ENCODE results near the gene MDH2.
"Not testable (repeated sequence)": the region's sequence is repeated elsewhere in the genome, so short reads cannot be mapped to it uniquely, and the experiment has no call there.

Gene MDH2

DNA sequence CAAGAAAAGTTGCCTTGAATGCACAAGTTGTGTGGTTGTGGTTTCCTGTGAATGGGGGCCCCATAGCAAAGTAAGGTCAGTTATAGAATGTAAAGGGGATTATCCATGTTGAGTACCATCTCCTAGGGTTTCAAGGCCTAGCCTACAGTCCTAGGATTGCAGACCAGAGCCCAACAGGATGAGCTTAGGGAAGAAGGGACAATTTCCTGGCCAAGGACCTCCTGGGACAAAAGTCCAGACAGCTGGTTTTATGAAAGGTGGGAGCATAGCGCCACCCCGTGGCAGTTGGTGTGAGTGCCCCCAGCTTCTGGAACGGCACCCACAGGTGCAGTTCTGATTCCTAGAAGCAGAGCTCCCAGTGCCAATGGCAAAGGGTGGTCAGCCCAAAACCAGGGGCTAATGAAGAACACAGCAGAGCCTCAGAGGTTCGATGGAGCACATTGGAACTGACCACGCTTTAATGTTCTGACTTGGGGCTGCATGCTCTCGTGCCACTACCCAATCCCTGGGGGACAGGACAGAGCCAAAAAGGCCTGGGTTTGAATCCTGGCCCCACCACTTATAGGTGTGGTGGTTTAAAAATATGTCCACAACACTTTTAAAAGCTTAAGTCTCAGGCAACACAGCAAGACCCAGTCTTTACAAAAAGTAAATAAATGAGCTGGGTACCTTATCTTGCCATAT lies 27.7 kb upstream of the MDH2 start:
- H3K9me3 ChIP-seq: no peaks in the 10 kb centered on the region
- peaks cover 4 to 57% (median 8%) of the 10 kb centered on the region in 3 donors for H3K36me3 ChIP-seq
- H3K27me3 ChIP-seq: no peaks in the 10 kb centered on the region
- H3K27ac ChIP-seq: no peak overlapping the region
- DNase-seq: peak; percentile 69 to 85
- intact Hi-C loops (cut with DNase I; ENCODE audit: low total_unique reads): loop anchor here (2.0 kb wide), 1 partner anchor 153 kb away; no protein-coding TSS in a partner anchor
- no peaks in the 10 kb centered on the region for H3K4me1 ChIP-seq
- TF ChIP-seq, protein P1, sequence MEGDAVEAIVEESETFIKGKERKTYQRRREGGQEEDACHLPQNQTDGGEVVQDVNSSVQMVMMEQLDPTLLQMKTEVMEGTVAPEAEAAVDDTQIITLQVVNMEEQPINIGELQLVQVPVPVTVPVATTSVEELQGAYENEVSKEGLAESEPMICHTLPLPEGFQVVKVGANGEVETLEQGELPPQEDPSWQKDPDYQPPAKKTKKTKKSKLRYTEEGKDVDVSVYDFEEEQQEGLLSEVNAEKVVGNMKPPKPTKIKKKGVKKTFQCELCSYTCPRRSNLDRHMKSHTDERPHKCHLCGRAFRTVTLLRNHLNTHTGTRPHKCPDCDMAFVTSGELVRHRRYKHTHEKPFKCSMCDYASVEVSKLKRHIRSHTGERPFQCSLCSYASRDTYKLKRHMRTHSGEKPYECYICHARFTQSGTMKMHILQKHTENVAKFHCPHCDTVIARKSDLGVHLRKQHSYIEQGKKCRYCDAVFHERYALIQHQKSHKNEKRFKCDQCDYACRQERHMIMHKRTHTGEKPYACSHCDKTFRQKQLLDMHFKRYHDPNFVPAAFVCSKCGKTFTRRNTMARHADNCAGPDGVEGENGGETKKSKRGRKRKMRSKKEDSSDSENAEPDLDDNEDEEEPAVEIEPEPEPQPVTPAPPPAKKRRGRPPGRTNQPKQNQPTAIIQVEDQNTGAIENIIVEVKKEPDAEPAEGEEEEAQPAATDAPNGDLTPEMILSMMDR (IDR thresholded peaks at IDR 0.05): peak; percentile 84 to 94
- no peak overlapping the region for H3K4me3 ChIP-seq

DNA sequence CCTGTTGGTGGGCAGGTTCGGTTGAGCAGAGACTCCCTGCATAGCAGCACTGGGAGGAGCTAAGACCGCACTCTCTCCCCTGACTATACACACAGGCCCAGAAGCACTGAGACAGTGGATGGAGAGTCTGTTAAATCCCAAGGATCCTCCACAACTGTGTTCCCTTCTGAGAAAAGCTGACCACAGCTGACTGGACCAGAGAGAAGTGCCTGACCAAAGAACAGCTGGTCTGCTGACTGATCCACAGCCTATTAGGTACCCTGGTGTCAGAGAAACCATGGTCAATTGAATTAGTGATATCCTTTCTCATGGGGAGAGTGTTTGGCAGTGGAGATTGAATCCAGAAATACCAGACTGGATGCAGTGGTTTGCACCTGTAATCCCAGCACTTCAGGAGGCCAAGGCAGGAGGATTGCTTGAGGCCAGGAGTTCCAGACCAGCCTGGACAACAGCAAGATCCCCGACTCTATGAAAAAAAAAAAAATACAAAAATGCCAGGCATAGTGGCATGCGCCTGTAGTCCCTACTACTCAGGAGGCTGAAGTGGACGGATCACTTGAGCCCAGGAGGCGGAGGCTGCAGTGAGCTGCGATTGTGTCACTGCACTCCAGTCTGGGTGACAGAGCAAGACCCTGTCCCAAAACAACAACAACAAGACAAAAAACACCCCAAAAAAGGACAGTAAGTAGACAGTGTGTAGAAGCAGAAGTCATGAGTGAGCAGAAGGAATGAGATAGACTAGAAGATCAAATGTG lies 25.7 kb upstream of the MDH2 start:
- Histone ChIP-seq H3K27ac (no peak overlapping the region), H3K9me3 (no peaks in the 10 kb centered on the region), H3K27me3 (no peaks in the 10 kb centered on the region), H3K4me1 (no peaks in the 10 kb centered on the region), H3K4me3 (no peak overlapping the region), H3K36me3 (peaks cover 4 to 67% (median 8%) of the 10 kb centered on the region in 3 donors)
- DNase-seq: no peak
- TF ChIP-seq, protein P1 (IDR thresholded peaks at IDR 0.05): no peak
- intact Hi-C loops (cut with DNase I; ENCODE audit: low total_unique reads): no loop called here

DNA sequence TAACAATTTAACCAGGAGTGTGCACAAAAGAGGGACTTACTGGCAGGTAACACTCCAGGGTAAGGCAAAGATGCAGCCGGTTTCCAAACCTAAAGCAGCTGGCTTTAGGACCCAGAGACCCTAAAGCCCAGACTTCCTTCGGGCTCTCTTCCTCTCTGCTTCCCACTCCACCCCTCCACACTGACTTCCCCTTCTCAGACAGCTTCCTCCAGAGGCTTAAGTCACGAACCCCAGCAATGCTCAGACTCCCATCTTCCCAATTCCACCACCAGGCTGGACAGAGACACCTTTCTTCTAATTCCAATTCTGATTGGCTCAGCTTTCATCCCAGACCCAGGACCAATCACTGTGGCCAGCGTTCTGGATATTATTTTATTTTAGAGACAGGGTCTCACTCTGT lies 24.9 kb upstream of the MDH2 start:
- intact Hi-C loops (cut with DNase I; ENCODE audit: low total_unique reads): no loop called here
- H3K4me3 ChIP-seq: no peak overlapping the region
- no peaks in the 10 kb centered on the region for H3K27me3 ChIP-seq
- H3K27ac ChIP-seq: no peak overlapping the region
- peaks cover 4 to 74% (median 8%) of the 10 kb centered on the region in 3 donors for H3K36me3 ChIP-seq
- TF ChIP-seq, protein P1 (IDR thresholded peaks at IDR 0.05): no peak
- DNase-seq: peak in 1 of 2 donors; percentile 40
- H3K4me1 ChIP-seq: no peaks in the 10 kb centered on the region
- H3K9me3 ChIP-seq: no peaks in the 10 kb centered on the region

DNA sequence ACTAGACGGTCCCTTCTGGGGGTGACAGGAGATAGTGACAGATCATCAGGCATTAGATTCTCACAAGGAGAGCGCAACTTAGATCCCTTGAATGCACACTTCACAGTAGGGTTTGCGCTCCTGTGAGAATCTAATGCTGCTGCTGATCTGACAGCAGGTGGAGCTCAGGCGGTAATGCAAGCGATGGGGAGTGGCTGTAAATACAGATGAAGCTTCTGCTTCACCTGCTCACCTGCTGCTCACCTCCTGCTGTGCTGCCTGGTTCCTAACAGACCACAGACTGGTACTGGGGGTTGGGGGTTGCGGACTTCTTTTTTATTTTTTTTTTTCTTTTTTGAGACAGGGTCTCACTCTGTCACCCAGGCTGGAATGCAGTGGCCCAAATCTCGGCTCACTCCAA lies 18.2 kb upstream of the MDH2 start:
- intact Hi-C loops (cut with DNase I; ENCODE audit: low total_unique reads); H3K4me1 ChIP-seq: not testable (repeated sequence)

DNA sequence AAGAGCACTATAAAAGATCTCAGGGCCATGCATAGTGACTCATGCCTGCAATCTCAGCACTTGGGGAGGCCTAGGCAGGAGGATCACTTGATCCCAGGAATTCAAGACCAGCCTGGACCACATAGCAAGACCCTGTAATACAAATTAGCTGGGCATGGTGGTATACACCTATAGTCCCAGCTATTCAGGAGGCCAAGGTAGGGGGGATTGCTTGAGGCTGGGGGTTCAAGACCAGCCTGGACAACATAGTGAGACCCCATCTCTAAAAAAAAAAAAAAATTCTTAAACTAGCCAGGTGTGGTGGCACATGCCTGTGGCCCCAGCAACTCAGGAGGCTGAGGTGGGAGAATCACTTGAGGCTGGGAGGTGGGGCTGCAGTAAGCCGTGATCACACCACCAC lies 15.9 kb upstream of the MDH2 start:
- Histone ChIP-seq H3K9me3 (no peaks in the 10 kb centered on the region), H3K36me3 (peaks cover 0 to 24% (median 9%) of the 10 kb centered on the region in 3 donors), H3K27me3 (no peaks in the 10 kb centered on the region), H3K27ac (no peak overlapping the region), H3K4me3 (no peak overlapping the region), H3K4me1 (no peaks in the 10 kb centered on the region)
- DNase-seq: no peak
- intact Hi-C loops (cut with DNase I; ENCODE audit: low total_unique reads): no loop called here
- TF ChIP-seq, protein P1 (IDR thresholded peaks at IDR 0.05): no peak

More for the DNA sequence above, 18.2 kb upstream of the MDH2 start:
- H3K27ac ChIP-seq, H3K4me3 ChIP-seq, DNase-seq, H3K27me3 ChIP-seq, H3K9me3 ChIP-seq: not testable (repeated sequence)
- H3K36me3 ChIP-seq: peaks cover 0 to 41% (median 9%) of the 10 kb centered on the region in 3 donors

DNA sequence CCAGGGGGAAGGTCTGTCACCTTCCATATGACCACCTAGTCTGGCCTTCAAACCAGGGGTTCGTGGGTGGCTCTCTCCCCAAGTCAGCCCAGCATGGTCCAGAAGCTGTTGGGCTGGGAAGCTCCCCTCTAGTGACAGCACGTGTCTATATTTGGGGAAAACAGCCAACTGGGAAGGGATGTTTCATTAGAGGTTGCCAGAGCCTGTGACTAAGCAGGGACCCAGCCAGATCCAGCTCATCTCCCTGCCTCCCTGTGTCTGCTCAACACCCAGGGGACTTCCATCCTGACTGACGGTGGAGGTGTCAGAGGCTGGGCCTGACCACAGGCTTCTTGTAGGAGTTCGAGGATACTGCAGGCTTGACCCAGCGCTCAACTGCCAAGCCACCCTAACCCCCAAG lies 10.6 kb upstream of the MDH2 start:
- H3K4me1 ChIP-seq: no peaks in the 10 kb centered on the region
- H3K36me3 ChIP-seq: peaks cover 0 to 15% (median 0%) of the 10 kb centered on the region in 3 donors
- no peak overlapping the region for H3K4me3 ChIP-seq
- H3K27me3 ChIP-seq: no peaks in the 10 kb centered on the region
- intact Hi-C loops (cut with DNase I; ENCODE audit: low total_unique reads): no loop called here
- H3K27ac ChIP-seq: no peak overlapping the region
- DNase-seq: peak in 1 of 2 donors; percentile 45
- no peaks in the 10 kb centered on the region for H3K9me3 ChIP-seq
- TF ChIP-seq, protein P1 (IDR thresholded peaks at IDR 0.05): no peak
